NCI-H226 (cell line): ENCODE results near the gene OXLD1.
"Not testable (repeated sequence)": the region's sequence is repeated elsewhere in the genome, so short reads cannot be mapped to it uniquely, and the experiment has no call there.

Source experiments
- DNase-seq: peaks from one replicate; pipeline ENCODE4 v3.0.0-alpha.2; 2015

OXLD1 gene

DNA sequence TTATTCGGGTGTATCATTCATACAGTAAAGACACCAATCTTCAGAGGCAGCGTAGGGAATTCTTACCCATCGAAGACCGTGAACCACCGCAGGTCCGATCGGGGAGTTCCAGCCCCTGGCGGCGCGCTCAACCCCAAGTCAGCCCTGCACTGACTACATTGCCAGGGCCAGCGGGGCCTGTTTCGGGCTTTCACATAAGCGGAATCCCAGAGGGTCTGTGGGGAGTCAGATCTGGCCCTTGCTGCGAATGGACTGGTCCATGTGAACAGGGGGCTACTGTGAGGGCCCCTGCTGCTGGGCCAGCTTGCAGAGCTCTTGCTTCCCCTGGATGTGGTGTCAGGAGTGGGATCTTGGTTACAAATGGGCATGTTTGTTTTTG, 17.7 kb downstream of the OXLD1 start:
- DNase-seq = no peak

DNA sequence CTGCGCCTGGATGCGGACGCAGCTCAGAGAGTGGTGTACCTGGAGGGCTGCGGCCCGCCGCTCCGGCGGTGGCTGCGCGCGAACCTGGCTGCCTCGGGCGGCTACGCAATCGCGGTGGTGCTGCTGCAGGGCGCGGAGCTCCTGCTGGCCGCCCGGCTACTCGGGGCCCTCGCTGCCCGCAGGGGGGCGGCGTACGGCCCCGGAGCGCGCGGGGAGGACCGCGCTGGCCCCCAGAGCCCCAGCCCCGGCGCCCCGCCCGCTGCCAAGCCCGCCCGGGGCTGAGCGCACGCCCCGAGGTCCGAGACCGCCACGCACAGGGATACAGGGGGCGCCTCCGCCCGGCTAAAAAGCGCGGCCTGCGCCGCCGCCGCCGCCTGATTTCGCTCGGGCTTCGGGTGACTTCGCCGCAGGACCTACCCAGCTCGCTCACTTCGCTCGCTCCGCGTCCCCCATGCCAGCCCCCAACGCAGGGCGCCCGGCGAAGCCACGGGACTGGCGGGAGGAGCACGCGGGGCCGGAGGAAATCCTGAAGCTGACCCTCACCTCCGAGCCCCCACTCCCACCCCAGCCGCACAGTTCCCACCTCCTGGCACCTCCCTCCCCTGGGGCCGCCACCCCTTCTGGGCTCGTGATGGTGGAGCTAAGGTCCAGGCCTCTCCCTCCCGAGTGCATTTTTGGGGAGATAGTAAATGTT, 18.2 kb downstream of the OXLD1 start:
- no peak for DNase-seq

GRCh38 chr17:81647640-81648012, 18.8 kb downstream of the OXLD1 start:
- no peak for DNase-seq

DNA sequence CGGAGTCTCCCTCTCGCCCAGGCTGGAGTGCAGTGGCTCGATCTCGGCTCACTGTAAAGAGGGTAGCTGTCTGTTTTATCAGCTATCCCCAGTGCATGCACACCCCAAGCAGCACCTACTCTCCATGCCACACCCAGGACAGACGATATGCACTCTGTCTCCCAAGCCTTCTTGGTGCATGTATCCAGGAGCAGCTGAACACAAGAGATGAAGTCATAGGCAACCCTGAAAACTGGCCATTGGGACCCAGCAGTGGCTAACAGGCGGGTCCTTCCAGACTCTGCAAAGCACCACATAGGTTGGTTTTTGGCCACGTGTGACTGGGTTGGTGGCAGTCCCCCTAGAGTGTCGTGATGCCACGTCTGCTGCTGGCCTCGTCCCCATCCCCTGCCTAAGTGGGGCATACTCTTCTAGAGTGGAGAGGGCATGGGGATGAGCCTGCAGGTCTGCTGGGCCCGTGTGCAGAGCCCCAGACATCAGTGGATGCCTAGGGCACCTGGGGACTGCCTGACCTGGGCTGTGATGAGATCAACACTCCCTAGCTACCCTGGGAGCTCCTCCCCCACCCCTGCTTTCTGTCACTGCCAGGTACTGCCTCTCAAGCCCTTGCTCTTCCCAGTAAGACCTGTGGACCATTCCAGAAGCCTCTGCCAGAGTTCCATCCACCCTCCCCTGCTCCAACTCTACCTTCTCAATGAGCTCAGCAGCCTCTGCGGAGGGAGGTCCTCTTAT, 19.4 kb downstream of the OXLD1 start:
- DNase-seq = no peak

DNA sequence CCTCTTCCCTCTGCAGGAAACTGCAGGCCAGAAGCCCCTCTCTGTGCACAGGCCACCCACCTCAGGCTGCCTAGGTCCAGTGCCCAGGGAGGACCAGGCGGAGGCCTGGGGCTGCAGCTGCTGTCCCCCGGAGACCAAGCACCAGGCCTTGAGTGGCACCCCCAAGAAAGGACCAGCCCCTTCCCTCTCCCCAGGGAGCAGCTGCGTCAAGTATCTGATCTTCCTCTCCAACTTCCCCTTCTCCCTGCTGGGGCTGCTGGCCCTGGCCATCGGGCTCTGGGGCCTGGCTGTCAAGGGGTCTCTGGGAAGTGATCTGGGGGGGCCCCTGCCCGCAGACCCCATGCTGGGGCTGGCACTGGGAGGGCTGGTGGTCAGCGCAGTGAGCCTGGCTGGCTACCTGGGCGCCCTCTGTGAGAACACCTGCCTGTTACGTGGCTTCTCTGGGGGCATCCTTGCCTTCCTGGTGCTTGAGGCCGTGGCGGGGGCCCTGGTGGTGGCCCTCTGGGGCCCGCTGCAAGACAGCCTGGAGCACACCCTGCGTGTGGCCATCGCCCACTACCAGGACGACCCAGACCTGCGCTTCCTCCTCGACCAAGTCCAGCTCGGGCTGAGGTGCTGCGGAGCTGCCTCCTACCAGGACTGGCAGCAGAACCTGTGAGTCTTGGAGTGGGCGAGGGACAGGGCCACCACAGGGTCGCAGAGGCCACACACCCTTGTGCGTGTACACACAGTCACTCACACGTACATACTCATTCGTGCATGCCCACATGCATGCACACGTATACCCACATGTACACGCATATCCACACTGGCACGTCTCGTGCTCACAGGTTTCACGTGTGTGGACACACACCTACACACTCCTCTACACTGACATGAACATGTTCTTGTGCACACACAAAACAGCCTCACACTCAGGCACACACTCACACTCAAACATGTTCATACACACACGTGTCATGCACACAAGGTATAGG, 21.1 kb downstream of the OXLD1 start:
- no peak for DNase-seq

DNA sequence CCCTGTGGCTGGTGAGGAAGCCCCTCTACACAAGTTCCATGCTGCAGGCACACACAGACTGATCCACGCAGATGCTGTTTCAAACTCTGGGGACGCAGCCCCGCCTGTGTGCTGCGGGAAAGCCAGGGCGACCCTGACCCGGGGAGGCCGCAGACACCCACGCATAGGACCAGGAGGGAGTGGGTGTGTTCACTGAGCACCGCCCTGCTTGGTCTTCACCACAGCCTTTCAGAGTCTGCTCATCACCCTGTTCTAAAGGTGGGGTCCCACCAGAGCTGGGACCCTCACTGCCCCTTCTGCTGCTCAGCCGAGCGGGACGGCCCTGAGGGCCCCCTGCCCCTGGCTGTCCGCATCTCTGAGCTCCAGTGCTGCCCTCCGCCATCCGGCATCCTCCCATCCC, 21.9 kb downstream of the OXLD1 start:
- no peak for DNase-seq

- peak; percentile 64 for DNase-seq
Measured at GRCh38 chr17:81641825-81642489, 24.4 kb downstream of the OXLD1 start.

- DNase-seq = no peak
Measured at GRCh38 chr17:81640011-81640410, 26.4 kb downstream of the OXLD1 start.

DNA sequence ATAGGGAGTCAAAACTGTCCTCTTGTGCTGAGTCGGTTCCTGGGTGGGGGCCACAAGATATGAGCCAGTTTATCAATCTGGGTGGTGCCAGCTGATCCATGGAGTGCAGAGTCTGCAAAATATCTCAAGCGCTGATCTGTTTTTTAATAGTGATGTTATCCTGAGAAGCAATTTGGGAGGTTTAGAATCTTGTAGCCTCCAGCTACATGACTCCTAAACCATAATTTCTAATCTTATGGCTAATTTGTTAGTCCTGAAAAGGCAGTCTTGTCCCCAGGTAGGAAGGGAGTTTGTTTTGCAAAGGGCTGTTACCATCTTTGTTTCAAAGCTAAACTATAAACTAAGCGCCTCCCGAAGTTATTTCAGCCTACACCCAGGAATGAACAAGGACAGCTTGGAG, 27.7 kb downstream of the OXLD1 start:
- no peak for DNase-seq

- peak; percentile 75 for DNase-seq
Measured at GRCh38 chr17:81636505-81637288, 29.7 kb downstream of the OXLD1 start, which contains the start of the genes NPLOC4 and TSPAN10. NPLOC4 (minus strand) TSS chr17:81637112; CDS start chr17:81636930, 182 bp downstream. TSPAN10 (plus strand) TSS chr17:81637196; CDS start chr17:81642413, 5,217 bp downstream.

GRCh38 chr17:81635973-81636504, 30.4 kb downstream of the OXLD1 start:
- no peak for DNase-seq

DNA sequence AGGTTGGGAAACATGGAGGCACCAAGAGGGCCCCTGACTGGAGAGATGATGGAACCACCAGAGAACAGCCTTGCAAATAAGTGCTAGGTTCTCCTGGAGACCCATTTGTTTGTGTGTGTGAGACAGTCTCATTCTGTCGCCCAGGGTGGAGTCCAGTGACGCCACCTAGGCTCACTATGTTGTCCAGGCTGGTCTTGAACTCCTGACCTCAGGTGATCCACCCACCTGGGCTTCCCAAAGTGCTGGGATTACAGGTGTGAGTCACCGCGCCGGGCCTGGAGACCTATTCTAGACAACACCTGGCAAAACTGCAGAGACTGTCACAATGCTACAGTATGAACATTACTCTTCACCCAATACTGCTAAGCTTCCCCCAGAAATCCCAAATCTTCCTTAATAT, 31.0 kb downstream of the OXLD1 start:
- DNase-seq = no peak

DNA sequence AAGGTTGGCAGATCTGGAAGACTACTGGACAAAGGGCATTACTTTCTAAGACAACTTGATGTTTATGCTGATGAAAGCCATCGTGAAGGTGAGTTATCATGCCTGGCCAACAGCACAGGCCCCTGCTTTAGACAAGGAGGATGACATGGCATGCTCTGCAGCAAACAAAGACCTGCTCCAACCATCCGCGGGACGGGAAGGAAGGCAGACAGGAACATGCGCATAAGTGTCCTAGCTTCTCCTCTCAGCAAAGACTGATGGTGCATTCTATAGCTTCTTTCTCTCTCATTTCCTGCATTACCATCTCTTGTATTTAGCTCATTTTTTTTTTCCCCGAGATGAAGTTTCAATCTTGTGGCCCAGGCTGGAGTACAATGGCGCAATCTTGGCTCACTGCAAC, 34.9 kb downstream of the OXLD1 start:
- DNase-seq = no peak

GRCh38 chr17:81630274-81630673, 36.1 kb downstream of the OXLD1 start:
- no peak for DNase-seq

GRCh38 chr17:81621494-81622130, 44.8 kb downstream of the OXLD1 start:
- no peak for DNase-seq

DNA sequence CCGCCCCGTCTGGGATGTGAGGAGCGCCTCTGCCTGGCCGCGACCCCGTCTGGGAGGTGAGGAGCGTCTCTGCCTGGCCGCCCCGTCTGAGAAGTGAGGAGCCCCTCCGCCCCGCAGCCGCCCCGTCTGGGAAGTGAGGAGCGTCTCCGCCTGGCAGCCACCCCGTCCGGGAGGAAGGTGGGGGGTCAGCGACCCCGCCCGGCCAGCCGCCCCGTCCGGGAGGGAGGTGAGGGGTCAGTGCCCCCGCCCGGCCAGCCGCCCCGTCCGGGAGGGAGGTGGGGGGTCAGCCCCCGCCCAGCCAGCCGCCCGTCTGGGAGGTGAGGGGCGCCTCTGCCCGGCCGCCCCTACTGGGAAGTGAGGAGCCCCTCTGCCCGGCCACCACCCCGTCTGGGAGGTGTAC, 48.1 kb downstream of the OXLD1 start:
- DNase-seq = not testable (repeated sequence)

- no peak for DNase-seq
Measured at GRCh38 chr17:81616877-81617276, 49.5 kb downstream of the OXLD1 start.

DNA sequence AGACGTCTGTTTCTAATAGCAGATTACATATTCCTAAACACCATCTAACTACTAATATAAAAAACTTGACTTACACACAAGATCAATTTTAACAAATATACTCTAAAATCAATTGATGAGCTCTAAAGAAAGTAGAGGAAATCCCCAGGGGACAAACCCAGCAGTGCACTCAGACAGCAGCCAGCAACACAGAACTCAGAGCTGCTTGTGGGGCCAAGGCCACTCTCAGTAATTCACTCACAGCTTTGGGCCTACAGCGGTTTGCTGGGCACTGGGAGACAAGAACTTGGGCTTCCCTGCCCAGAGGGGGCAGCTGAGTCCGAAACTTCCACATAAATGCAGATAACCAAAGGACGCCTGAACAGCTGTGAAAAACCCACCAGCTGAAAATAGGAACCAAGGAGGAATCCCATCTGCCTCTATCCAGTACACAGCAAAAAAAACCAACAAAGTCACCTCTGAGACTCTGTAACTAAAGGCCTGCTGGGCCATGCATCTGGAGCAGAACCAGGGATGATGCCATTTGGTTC, 50.9 kb downstream of the OXLD1 start:
- no peak for DNase-seq
